H7 (cell line): Measurements from ENCODE around the gene ATP13A3. TPM values are rescaled to one million over a fixed set of nuclear protein-coding genes. Genes with fewer than 3 reads are reported as not detected.

Experiments
- DNase-seq: peaks from one replicate; pipeline ENCODE4 v3.0.0; 2012
- H3K27me3 ChIP-seq: 2 replicates; pipeline ENCODE4 v1.6.0; 2011; ENCODE audit warnings: mild to moderate bottlenecking, low read length; ENCODE audit not compliant: control insufficient read depth, insufficient read depth
- H3K36me3 ChIP-seq: replicated peaks from 2 replicates; pipeline ENCODE4 v1.5.1; 2011; ENCODE audit warnings: low read length; ENCODE audit not compliant: control insufficient read depth, insufficient read depth
- H3K4me3 ChIP-seq: 2 replicates; pipeline ENCODE4 v1.5.1; 2011; ENCODE audit warnings: low read depth, mild to moderate bottlenecking, control low read depth, low read length, moderate library complexity; ENCODE audit not compliant: insufficient read depth
- total RNA-seq: library from RNA; depleted of rRNA; stranded (reverse); fragments of >200 nt; shearing (Covaris generic); gene quantifications from 2 replicates; pipeline ENCODE4 v1.2.3, GENCODE V29; 2014; rRNA removed

The ATP13A3 gene
- total RNA-seq, 1 experiment from 2014 or later, result 46.5 TPM

- DNase-seq, result no peak
- Histone ChIP-seq H3K36me3 (no peaks in the 10 kb centered on the region), H3K4me3 (no peak overlapping the region), H3K27me3 (peaks cover 6% of the 10 kb centered on the region)
Observed at GRCh38 chr3:194364314-194364651, 122.5 kb downstream of the ATP13A3 start.

DNA sequence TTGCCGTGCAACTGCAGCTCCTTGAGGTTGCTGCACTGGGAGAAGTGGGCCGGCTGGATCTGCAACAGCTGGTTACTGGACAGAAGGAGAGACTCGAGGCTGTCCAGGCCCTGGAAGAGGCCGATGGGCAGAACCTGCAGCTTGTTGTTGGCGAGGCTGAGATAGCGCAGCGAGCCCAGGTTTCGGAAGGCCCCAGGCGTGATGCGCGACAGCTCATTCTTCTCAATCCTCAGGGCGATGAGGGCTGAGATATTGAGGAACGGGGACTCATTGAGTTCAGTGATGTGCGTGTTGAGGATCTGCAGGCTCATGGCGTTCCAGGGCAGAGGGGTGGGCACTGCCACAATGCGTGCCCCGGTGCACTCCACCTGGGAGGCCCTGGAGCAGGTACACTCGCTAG lies 126.2 kb downstream of the ATP13A3 start:
- H3K27me3 ChIP-seq, result no peaks in the 10 kb centered on the region
- no peak for DNase-seq
- no peak overlapping the region for H3K4me3 ChIP-seq
- H3K36me3 ChIP-seq, result no peaks in the 10 kb centered on the region

- no peak for DNase-seq
- no peaks in the 10 kb centered on the region for H3K27me3 ChIP-seq
- H3K4me3 ChIP-seq, result no peak overlapping the region
- no peaks in the 10 kb centered on the region for H3K36me3 ChIP-seq
Observed at GRCh38 chr3:194357681-194358080, 129.1 kb downstream of the ATP13A3 start.

- DNase-seq, result no peak
- no peaks in the 10 kb centered on the region for H3K27me3 ChIP-seq
- no peaks in the 10 kb centered on the region for H3K36me3 ChIP-seq
- no peak overlapping the region for H3K4me3 ChIP-seq
Observed at GRCh38 chr3:194355379-194355778, 131.4 kb downstream of the ATP13A3 start.

DNA sequence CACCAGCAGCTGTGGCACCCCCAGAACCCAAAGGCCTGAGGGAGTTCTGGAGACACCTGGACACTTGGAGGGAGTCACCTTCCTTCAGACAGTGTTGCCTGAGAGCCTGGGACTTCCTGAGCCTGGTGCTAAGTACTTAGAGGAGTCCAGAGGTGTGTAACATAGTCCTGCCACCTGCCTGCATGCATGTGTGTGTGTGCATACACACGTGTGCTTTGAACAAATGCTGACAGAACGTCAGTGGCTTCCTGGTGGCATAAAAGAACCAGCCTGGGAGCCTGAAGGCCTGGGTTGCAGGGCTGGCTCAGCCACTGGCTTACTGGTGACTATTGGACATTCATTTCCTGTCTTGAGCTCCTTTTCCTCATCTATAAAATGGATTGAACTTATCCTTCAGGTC lies 132.5 kb downstream of the ATP13A3 start:
- no peaks in the 10 kb centered on the region for H3K27me3 ChIP-seq
- DNase-seq, result no peak
- no peaks in the 10 kb centered on the region for H3K36me3 ChIP-seq
- no peak overlapping the region for H3K4me3 ChIP-seq

Other genes starting within 250 kb of the ATP13A3 start
- 0.21 TPM in 1 of 2 replicates, not detected in the other for gene CPN2, start 135.7 kb downstream of the ATP13A3 start, total RNA-seq
- 0.18 and 0.21 TPM in 2 replicates for gene LRRC15, start 117.3 kb downstream of the ATP13A3 start, total RNA-seq
- not detected in 2 replicates for gene GP5, start 87.7 kb downstream of the ATP13A3 start, total RNA-seq
- gene TMEM44, start 146.4 kb upstream of the ATP13A3 start, total RNA-seq, result 5.4 and 9.8 TPM in 2 replicates
- gene LSG1, start 185.2 kb upstream of the ATP13A3 start, total RNA-seq, result 47.1 and 51.1 TPM in 2 replicates
- 5.0 and 5.5 TPM in 2 replicates for gene FAM43A, start 198.9 kb upstream of the ATP13A3 start, total RNA-seq